Transverse colon (tissue), 4 donors: ENCODE data around the gene ATP6V1G1. TPM values are rescaled to one million over a fixed set of nuclear protein-coding genes. Genes with fewer than 3 reads are reported as not detected.
"Not testable (repeated sequence)": the region's sequence is repeated elsewhere in the genome, so short reads cannot be mapped to it uniquely, and the experiment has no call there.

Experiments
- DNase-seq: peaks from one replicate; pipeline ENCODE4 v3.0.0-alpha.2; 2019
- H3K27ac ChIP-seq, 4 donors: fragments of 200-600 bp; sonication (generic); 2 replicates each; pipeline ENCODE4 v1.5.1; 2016 to 2018; ENCODE audit warnings: inconsistent platforms in 4 of 4
- H3K27me3 ChIP-seq: fragments of 200-600 bp; sonication (generic); 2 replicates; pipeline ENCODE4 v1.5.1; 2017; ENCODE audit warnings: inconsistent platforms
- H3K36me3 ChIP-seq, 4 donors: fragments of 200-600 bp; sonication (generic); 2 replicates each; pipeline ENCODE4 v1.5.1; 2017 to 2019; ENCODE audit warnings: inconsistent platforms in 4 of 4
- H3K4me1 ChIP-seq, 4 donors: fragments of 200-600 bp; sonication (generic); 2 replicates each; pipeline ENCODE4 v1.5.1; 2017 to 2020; ENCODE audit warnings: inconsistent platforms in 4 of 4
- H3K4me3 ChIP-seq, 4 donors: fragments of 200-600 bp; sonication (generic); 1 replicate in 1 of 4; 2 replicates in 3 of 4; pipeline versions ENCODE4 v1.5.1 to v1.6.1; 2017 to 2019; ENCODE audit warnings: inconsistent platforms in 4 of 4
- H3K9me3 ChIP-seq, 2 donors: fragments of 200-600 bp; sonication (generic); 2 replicates each; pipeline ENCODE4 v1.5.1; 2017 to 2019; ENCODE audit warnings: inconsistent platforms in 2 of 2
- EP300 ChIP-seq: sonication (generic); formaldehyde crosslinking; IDR thresholded peaks from one replicate; pipeline ENCODE4 v1.6.1; 2017; ENCODE audit warnings: antibody characterized with exemption, low read depth
- POLR2A ChIP-seq: fragments of 450-650 bp; IDR thresholded peaks from one replicate; pipeline ENCODE4 v1.6.1; 2016; ENCODE audit warnings: antibody characterized with exemption, mild to moderate bottlenecking, moderate library complexity
- POLR2AphosphoS5 ChIP-seq, 3 donors: sonication (generic); formaldehyde crosslinking; IDR thresholded peaks; one replicate each; pipeline ENCODE4 v1.6.1; 2016; ENCODE audit warnings: antibody characterized with exemption in 3 of 3
- WGBS, 2 donors: methylation state at CpG; one replicate each; pipeline ENCODE4 v1.1.5; 2018; ENCODE audit warnings: low coverage in 1 of 2; 5-methylcytosine and 5-hydroxymethylcytosine counted together
- in situ Hi-C, 4 donors: fragments of 200-750 bp; cut with MboI; loops; one replicate each; pipeline versions ENCODE4 v1.15.0 to v1.15.1; 2017; ENCODE audit warnings: low sequenced_read_pairs in 3 of 4, low pct_ligation_motif_present in 1 of 4, low pct_unique_long_range_greater_than_20kb in 1 of 4
- intact Hi-C: fragments of 100-400 bp; cut with DNase I; formaldehyde crosslinking; loops from one replicate; pipeline ENCODE4 v1.15.1; 2023; ENCODE audit warnings: low total_unique reads
- total RNA-seq, 4 donors: library from RNA; depleted of rRNA; stranded (reverse); fragments of >200 nt; gene quantifications; one replicate each; pipeline ENCODE4 v1.1.0, GENCODE V29; 2016
- TF ChIP-seq, protein P1 (sequence below), 5 experiments: fragments of 200-600 bp in 3 of 5; fragments of 450-650 bp in 2 of 5; sonication (generic) in 3 of 5; IDR thresholded peaks; 1 replicate in 2 of 5; 2 replicates in 3 of 5; pipeline ENCODE4 v1.5.1; 2016 to 2017; ENCODE audit warnings: antibody characterized with exemption in 5 of 5, inconsistent platforms in 3 of 5, mild to moderate bottlenecking in 2 of 5, moderate library complexity in 1 of 5

ATP6V1G1 gene
- total RNA-seq, 4 donors from 2014 or later, result 102 to 144 (median 131) TPM

DNA sequence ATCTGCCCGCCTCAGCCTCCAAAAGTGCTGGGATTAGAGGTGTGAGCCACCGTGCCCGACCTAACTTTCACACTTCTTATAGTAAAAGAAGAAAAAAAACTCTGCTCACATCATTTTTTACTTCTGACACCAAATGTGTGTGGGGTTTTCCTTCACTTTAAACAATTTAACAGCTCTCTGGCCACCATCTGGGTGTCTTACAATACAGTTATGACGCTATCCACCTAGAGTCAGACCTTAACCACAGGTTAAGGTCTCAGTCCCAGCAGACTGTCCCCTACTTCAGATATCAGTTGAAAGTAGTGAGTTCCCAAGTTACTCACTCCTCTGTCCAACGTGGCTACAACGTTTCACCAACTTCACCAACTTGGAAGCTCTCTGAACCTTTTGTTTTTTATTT, 15.4 kb upstream of the ATP6V1G1 start:
- Histone ChIP-seq H3K4me1 (no peaks in the 10 kb centered on the region), H3K9me3 (no peaks in the 10 kb centered on the region), H3K4me3 (no peak overlapping the region), H3K36me3 (no peaks in the 10 kb centered on the region), H3K27ac (no peak overlapping the region), H3K27me3 (no peaks in the 10 kb centered on the region)
- TF ChIP-seq EP300 (no peak), POLR2AphosphoS5 (IDR thresholded peaks at IDR 0.05) (no peak), POLR2A (no peak)
- TF ChIP-seq, protein P1, sequence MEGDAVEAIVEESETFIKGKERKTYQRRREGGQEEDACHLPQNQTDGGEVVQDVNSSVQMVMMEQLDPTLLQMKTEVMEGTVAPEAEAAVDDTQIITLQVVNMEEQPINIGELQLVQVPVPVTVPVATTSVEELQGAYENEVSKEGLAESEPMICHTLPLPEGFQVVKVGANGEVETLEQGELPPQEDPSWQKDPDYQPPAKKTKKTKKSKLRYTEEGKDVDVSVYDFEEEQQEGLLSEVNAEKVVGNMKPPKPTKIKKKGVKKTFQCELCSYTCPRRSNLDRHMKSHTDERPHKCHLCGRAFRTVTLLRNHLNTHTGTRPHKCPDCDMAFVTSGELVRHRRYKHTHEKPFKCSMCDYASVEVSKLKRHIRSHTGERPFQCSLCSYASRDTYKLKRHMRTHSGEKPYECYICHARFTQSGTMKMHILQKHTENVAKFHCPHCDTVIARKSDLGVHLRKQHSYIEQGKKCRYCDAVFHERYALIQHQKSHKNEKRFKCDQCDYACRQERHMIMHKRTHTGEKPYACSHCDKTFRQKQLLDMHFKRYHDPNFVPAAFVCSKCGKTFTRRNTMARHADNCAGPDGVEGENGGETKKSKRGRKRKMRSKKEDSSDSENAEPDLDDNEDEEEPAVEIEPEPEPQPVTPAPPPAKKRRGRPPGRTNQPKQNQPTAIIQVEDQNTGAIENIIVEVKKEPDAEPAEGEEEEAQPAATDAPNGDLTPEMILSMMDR (IDR thresholded peaks at IDR 0.05), result no peak
- in situ Hi-C loops, result no loop called here
- no peak for DNase-seq
- intact Hi-C loops, result no loop called here
- 82 to 88% methylated on average over 3 to 6 of the region's 6 CpGs for WGBS, 2 donors

DNA sequence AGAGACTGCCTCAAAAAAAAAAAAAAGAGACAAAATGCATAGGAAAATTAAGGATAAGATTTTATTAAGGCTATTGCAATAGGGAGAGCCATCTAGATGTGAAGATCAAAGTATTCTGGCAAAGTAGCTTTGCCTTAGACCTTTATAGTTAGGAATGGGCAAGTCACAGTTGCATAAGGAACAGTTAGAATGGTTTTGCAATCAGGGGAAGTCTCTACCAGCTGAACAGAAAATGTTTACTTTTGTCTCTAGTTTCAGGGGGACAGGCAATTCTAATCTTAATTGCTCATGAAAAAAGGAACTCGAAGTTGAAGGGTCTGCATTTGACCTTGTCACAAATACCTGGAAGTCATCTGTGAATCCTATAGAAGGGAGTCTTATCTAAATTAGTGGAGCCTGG, 13.1 kb upstream of the ATP6V1G1 start:
- 50% methylated on average over 1 of the region's 1 CpG; no CpG with 5 or more reads in 1 of the 2 donors for WGBS, 2 donors
- in situ Hi-C loops, result no loop called here
- TF ChIP-seq POLR2AphosphoS5 (IDR thresholded peaks at IDR 0.05), result no peak
- no peak for TF ChIP-seq EP300
- TF ChIP-seq POLR2A, result no peak
- TF ChIP-seq, protein P1 (IDR thresholded peaks at IDR 0.05), result no peak

GRCh38 chr9:114576779-114577178, 10.8 kb upstream of the ATP6V1G1 start:
- H3K9me3 ChIP-seq, DNase-seq, H3K4me1 ChIP-seq, H3K4me3 ChIP-seq, H3K27me3 ChIP-seq, intact Hi-C loops, H3K27ac ChIP-seq, H3K36me3 ChIP-seq, in situ Hi-C loops: not testable (repeated sequence)
- WGBS, 2 donors, result 64 to 86% methylated on average over 4 to 5 of the region's 5 CpGs

More for the DNA sequence above, 13.1 kb upstream of the ATP6V1G1 start:
- Histone ChIP-seq H3K27ac (no peak overlapping the region), H3K36me3 (no peaks in the 10 kb centered on the region), H3K9me3 (no peaks in the 10 kb centered on the region), H3K4me1 (no peaks in the 10 kb centered on the region), H3K4me3 (no peak overlapping the region), H3K27me3 (no peaks in the 10 kb centered on the region)
- intact Hi-C loops, result no loop called here
- DNase-seq, result no peak

DNA sequence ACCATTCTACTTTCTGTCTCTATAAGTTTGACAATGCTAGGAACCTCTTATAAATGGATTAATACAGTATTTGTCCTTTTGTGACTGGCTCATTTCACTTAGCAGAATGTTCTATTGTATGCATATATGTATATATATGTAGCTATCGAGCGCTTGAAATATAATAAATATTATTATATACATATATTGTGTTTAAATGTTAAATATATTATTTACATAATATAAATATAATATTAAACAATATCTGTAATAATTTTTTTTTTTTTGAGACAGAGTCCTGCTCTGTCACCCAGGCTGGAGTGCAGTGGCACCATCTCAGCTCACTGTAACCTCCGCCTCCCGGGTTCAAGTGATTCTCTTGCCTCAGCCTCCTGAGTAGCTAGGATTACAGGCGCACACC, 9.4 kb upstream of the ATP6V1G1 start:
- 78 to 86% methylated on average over 4 to 5 of the region's 5 CpGs for WGBS, 2 donors
- H3K27me3 ChIP-seq, in situ Hi-C loops, H3K4me1 ChIP-seq, DNase-seq, H3K4me3 ChIP-seq, H3K9me3 ChIP-seq, H3K36me3 ChIP-seq, H3K27ac ChIP-seq, intact Hi-C loops: not testable (repeated sequence)

- H3K27me3 ChIP-seq, result no peaks in the 10 kb centered on the region
- no peaks in the 10 kb centered on the region for H3K4me1 ChIP-seq
- H3K27ac ChIP-seq, result no peak overlapping the region
- intact Hi-C loops, result loop anchor here (10.0 kb wide), 1 partner anchor 76 kb away; the partner anchor contains the start of gene WHRN
- no peaks in the 10 kb centered on the region for H3K36me3 ChIP-seq
- TF ChIP-seq POLR2A, result no peak
- TF ChIP-seq POLR2AphosphoS5 (IDR thresholded peaks at IDR 0.05), result no peak
- no peak for TF ChIP-seq EP300
- TF ChIP-seq, protein P1 (IDR thresholded peaks at IDR 0.05), result no peak
- DNase-seq, result no peak
- WGBS, 2 donors, result 96% methylated on average over 2 of the region's 2 CpGs; no CpG with 5 or more reads in 1 of the 2 donors
- in situ Hi-C loops, result no loop called here
- no peaks in the 10 kb centered on the region for H3K9me3 ChIP-seq
- H3K4me3 ChIP-seq, result no peak overlapping the region
Observed at GRCh38 chr9:114580609-114581193, 6.9 kb upstream of the ATP6V1G1 start.
